Ureter (tissue), 1 donor: ENCODE data around the gene URB1. TPM values are rescaled to one million over a fixed set of nuclear protein-coding genes. Genes with fewer than 3 reads are reported as not detected.
A peak's percentile ranks its signal among the peaks of the same experiment; 100 is the strongest.
"Not testable (repeated sequence)": the region's sequence is repeated elsewhere in the genome, so short reads cannot be mapped to it uniquely, and the experiment has no call there.

ENCODE experiments used
- DNase-seq: peaks from one replicate; pipeline ENCODE4 v3.0.0-alpha.2; 2020; ENCODE audit warnings: low spot score
- total RNA-seq: library from RNA; stranded (reverse); gene quantifications from one replicate; pipeline ENCODE4 v1.2.4, GENCODE V29; 2023
- donor health status: DM: yes; HTN: yes; CAD: no.

Gene URB1
- total RNA-seq, 1 donor from 2014 or later = 34.6 TPM

DNA sequence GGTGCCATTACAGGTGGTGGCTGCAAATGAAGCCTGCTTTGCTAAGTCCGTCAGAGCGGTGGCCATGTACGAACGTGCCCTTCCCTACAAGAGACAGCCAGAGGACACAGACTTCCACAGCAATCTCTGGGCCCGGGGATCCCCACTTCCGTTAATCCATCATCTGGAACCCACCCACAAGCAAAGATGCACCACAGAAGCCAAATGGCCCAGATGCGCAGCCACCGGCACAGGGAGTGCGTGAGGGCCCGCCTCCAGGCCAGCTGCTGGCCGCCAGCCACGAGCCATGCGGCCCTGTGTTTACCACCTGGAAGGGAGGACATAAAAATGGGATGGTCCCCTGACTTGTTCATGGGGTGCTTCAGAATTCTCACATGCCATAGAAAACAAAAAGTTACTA, 72.1 kb downstream of the URB1 start:
- DNase-seq = no peak

DNA sequence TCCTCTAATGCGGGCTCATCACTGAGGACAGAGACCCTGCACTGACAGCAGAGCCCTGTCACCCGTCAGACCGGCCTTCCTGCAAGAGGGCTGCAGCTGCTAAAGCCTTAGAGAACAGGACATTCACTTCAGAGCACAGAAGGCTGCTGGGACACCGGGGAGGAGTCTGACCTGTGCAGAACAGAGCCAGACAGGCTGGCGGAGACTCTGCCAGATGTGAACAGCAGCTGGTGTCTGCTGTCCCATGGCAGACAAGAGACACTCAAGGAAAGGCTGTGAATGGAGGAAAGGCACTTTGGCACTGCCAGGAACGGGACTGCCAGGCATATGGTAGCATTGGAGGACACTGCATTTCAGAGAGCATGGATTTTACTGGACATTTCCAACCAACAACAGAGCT, 72.8 kb downstream of the URB1 start:
- DNase-seq = no peak

DNA sequence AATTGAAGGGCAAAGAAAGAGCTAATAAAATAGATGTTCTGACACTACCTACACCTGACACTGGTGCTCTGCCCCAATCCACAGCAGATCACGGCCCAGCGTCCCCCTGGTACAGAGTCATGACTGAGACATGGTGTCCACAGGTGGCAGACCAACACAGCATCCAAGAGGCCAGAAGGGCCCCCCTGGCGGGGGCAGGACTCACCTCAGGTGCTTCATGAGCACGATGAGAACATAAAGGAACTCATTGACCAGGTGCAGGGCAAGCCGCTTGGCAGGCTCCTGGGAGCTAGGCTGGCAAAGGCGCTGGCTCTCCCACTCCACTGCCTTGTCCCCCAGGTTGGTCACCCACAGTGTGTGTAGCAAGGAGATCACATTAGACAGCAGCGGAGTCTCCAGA, 73.8 kb downstream of the URB1 start:
- no peak for DNase-seq

DNA sequence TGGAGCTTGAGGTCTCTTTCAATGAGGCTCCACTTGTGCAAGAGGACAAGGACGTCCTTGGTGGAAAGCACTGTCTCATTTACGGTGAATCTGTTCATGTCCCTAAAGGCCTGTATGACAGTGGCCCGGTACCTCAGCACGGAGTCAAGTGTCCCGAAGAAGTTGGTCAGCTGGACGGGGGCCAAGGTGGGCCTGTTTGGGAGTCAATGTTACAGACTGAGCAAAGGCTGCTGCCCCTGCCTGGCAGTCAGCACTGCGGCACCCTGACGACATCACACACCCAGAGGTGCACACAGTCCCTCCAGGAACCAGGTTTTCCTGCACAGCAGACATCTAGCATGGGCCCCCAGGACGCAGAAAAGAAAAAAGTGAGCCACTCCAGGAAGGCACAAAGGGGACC, 75.1 kb downstream of the URB1 start:
- no peak for DNase-seq

DNA sequence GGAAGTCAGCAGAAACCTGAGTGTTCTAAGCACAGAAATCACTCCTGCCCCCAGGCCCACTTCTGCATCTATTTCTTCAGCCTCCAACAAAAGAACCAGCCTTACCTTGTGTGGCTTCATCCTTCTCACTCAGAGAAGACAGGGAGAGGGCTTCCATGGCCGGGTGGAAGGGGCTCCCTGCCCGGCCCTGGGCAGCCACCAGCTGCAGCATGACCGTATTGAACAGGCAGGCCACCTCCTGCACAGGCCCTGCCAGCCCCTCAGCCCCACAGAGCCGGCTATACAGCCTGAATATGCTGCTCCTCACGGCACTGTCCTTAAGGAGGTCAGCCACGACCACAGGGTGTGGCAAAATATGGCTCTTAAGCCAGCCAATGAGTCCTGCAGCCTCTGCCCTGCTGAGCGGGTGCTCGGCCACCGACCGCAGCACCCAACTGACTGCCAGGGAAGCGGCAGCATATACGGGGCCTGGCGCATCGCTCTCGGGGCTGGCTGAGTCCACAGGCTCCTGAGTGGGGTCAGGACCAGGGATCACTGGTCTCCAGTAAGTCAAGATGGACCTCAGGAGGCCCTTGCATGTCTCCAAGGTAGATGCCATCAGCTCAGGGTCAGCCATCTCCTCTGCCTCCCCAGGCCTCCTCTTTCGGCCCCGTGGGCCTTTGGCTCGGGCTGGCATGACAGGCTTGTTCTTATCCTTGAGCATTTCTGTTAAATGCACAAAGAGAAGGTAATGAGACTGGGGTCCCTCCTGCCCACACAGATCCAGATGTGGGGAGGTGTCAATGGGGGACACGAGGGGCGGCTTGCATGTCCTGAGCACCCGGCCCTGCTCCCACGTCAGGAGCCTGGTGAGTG, 76.2 kb downstream of the URB1 start:
- no peak for DNase-seq

DNA sequence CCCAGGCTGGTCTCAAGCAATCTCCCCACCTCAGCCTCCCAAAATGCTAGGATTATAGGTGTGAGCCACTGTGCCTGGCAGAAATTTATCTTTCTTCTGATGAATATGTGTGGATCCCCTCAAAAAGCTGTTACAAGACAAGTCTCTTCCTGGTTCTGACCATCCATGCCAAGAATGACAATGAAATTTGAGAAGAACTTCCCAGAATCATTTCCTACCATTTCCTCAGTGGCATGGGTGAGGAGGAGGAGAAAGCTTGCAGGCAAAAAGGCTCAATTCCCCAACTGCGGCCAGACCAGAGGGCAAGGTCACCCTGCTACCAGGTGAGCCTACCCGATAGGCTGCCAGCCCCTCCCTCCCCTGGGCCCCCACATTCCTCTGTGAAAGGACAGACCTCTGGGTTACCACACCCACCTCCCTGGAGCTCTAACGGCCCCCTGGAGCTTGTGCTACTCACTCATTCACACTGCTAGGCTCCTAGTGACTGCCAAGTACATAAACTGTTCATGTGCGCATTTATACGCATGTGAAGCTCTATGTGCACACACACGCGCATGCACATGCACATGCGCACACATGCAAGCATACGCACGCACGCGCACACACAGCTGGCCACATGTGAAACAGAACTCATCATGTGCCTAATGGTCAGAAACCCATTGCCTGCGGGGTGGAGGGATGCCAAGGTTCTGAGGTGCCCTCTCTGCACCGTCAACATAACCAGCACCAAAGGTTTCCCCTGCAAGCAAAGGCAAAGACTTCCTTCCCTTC, 77.1 kb downstream of the URB1 start:
- DNase-seq = no peak

DNA sequence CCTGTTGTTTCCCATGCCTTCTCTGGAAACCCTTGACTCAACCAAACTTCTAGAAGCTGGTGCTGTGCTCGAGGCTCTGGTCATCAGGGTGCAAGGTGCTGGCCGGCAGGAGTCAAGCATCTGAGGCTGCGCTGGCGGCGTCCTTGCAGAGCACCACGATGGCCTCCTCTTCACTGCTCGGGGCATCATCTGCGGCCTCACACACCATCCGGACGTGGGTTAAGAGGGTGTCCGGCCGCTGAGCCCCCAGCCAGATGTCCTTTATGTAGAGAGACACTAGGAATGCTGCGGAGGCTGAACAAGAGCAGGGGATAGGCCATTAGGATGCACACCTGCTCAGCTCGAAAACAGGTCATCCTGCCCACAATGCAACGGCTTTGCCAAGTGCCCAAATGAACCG, 78.0 kb downstream of the URB1 start:
- DNase-seq = no peak

DNA sequence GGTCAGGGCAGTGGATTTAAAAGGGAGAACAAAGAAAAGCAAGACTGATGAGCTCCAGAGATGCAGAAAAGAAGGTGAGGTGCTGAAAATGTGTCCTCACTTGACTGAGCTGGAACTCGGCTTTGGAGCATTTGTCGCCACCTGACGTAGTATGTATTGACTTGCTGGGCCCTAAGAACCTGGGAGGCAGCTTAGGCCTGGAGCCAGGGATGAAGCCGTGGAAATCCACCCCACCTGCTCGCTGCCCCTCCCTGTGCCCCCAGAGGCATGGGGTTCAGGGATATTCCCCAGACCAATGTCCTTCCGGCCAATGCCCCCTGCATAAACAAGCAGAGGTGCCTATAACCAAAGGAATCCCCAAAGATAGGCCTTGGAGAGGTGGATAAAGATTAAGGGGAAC, 79.8 kb downstream of the URB1 start:
- DNase-seq = no peak

DNA sequence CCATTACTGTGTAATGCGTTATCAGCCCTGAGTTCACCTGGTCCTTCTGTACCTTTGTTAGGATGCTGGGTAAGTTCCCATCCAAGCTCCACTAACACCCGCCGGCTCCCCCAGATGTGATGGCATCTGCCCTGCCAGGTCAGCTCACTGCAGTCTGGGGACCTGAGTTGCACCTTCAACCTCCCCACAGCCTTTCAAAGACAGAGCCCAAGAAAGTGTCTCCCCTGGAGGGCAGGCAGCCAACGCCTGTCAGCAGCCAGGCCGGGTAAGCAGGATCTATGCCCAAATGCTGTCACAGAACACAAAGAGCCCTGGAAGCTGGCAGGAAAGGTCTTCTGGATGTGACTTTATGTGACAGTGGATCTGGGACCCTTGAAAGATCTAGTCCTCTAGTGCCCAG, 80.5 kb downstream of the URB1 start:
- DNase-seq = no peak

DNA sequence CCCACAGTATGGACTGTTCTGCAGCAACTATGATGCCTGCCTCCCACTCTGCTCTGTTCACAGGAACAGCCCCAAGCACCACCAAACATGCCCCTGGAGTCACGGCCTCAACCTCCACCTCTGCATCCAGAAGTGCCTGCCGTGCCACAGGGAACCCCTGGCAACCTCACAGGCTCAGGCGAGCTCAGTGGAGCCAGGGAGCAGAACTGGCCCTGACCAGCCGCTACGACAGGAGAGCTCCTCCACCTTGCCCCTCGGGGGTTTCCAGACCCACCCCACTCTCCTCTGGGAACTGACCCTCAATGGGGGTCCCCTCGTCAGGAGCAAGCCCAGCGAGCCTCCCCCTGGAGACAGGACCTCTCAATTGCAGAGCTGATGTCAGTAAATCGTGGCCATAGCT, 81.2 kb downstream of the URB1 start:
- no peak for DNase-seq

DNA sequence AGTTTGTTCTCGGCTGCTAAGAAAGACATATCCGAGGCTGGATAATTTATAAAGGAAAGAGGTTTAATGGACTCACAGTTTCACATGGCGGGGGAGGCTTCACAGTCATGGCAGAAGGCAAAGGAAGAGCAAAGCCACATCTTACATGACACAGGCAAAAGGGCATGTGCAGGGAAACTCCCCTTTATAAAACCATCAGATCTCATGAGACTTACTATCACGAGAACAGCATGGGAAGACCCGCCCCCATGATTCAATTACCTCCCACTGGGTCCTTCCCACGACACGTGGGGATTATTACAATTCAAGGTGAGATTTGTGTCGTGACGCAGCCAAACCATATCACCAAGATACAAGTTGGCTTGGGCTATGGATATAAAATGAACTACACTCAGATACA, 81.8 kb downstream of the URB1 start:
- DNase-seq = not testable (repeated sequence)

DNA sequence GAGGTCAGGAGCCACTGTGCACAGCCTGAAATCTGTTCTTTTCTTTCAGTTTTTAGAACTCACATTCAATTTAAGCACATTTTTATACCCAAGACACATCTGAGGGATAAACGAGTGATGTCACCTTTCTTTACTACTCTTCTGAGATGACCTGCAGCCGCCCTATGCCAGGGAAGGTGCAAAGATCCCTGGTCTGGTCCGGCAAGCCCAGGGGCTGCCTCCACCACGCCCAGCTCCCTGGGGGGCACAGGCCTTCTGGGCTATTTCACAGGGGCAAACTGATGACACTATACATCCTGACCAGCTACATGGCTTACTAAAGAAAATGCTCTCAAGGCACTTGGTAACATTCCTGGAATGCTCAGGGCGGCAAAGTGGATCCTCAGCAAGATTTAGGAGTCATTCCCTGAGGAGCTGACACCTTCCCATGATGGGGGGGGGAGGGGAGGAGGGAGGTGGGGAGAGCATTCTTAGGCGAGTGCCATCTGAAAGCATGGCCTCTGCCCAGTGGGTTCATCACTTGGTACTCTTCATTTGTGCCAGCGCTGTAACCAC, 82.8 kb downstream of the URB1 start:
- no peak for DNase-seq

DNA sequence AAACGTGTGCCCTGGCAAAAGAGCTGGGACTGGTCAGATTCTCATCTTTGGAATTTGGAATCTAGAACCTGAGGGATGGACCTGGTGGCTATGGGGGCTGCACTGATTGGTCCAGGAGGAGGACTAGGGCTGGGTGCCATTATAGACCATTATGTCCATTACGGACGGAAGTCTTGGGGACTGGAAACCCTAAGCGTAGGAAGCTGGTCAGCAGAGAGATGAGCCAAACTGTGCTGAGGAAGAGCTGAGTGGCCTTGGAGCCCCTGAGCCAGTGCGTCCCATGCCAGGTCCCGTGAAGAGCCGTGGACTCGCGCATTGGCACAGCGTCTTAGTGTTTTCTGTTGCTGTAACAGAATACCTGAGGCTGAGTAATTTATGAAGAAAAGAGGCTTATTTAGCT, 84.1 kb downstream of the URB1 start:
- no peak for DNase-seq

DNA sequence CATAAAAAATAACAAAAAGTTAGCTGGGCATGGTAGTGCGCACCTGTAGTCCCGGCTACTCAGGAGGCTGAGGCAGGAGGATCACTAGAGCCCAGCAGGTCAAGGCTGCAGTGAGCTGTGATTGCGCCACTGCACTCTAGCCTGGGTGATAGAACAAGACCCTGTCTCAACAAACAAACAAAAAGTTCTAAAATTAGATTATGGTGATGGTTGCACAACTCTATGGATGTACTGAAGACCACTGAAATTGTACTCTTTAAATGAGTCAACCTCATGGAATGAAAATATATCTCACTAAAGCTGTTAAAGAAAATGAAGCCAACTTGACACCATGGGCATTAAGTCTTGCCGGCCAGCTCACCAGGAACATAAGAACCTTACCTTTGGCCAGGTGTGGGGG, 85.1 kb downstream of the URB1 start:
- DNase-seq = no peak

DNA sequence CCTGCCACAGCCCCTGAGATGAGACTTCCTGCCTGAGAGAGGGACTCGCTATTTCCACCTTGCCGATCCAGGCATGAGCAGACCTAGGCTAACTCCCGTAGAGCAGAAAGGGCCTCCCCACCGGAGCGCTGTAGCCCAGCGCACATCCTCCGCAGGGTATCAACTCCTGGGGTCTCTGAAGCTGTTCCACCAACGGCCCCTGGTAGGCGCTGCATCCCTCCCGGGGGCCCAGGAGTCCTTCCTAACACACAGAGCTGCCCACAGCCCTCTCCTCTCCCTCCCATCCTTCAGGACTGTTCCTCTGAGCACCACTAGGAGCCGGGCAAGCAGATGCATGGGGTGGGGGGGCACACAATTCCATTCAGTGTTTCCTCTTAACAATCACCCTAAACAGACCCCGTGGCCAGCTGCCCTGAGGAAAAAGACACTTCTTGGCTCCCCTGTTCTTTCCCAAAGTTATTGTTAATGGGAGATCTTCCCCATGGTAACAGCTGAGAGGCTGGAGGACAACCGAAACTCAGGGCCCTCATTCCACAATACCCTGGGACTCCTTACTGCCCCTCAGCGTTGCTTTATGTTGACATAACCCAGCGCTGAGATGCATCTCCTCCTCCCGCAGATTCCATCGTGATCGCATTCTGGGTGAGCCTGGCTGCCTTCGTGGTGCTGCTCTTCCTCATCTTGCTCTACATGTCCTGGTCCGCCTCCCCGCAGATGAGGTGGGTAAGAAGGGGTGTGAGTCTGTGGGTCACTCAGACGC, 86.6 kb downstream of the URB1 start:
- no peak for DNase-seq

DNA sequence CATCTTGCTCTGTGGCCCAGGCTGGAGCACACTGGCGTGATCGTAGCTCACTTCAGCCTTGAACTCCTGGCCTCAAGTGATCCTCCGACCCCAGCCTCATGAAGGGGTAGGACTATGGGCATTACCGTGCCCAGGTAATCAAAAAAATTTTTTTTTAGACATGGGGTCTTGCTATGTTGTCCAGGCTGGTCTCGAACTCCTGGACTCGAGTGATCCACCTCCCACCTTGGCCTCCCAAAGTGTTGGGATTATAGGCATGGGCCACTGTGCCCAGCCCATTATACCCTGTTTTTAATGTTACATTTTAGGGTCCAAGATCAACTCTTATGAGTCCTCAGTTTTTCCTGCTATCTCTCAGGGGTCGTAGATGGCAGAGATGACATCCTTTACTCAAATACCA, 87.8 kb downstream of the URB1 start:
- DNase-seq = no peak

DNA sequence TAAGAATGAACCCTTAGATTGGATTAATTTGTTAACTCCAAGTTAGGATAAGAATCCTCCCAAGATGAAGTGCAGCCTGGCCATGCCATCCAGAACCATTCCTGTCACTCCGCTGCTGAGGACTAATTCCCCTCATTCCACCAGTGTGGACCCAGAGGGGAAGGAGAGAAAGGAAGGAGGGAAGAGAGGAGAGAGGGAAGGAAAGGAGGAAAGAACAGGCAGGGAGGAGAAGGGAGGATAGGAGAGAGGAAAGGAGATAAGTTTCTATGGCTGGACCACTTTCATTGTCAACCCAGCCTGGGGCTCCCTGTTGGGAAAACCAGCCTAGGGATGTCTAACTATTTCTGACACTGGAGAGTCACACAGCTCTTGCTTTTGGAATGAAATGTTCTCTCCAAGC, 89.4 kb downstream of the URB1 start:
- DNase-seq = no peak

DNA sequence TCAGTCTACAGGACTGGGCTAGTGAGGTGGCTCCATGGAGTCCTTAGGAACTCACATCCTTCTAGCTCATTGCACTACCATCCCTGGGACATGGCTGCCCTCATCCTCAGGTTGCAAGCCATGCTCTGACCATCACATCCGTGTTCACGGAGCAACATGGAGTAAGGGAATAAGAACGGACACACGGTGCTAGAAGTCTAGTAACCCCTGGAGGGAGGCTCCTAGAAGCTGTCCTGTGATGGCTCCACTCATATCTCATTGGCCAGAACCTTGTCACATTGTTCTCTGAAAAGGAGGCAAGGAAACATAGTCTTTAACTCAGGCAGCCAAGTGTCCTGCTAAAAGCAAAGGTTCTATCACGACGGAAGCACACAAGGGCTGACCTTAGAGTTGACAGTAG, 90.3 kb downstream of the URB1 start:
- DNase-seq = no peak

DNA sequence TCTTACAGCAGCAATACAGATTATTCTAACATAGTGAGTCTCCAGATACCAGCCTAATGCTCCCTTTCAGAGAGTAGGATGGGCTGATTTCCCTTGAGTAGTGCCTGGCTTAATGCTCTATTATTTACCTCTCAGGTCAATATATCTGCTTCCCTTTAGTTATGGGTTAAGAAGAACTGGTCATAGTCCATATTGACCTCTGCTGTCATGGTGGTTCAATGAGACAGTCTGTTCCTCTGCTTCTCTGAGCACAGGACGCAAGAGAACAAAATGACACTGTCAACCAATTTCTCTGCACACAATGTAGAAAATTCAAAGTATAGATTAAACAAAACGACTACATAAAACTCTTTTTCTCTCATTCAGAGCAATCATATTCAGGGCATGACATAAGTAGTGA, 91.2 kb downstream of the URB1 start:
- DNase-seq = no peak

DNA sequence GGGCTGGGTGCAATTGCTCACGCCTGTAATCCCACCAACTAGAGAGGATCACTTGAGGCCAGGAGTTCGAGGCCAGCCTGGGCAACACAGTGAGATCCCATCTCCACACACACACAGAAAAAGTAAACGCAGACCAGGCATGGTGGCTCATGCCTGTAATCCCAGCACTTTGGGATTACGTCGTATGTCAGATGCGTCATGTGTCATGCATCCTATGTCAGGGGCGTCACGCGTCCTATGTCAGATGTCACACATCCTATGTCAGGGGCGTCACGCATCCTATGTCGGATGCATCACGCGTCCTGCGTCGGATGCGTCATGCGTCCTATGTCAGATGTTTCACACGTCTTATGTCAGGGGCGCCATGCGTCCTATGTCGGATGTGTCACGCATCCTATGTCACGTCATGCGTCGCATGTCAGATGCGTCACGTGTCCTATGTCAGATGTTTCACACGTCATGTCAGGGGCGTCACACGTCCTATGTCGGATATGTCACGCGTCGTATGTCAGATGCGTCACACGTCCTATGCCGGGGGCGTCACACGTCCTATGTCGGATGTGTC, 92.6 kb downstream of the URB1 start:
- no peak for DNase-seq

DNA sequence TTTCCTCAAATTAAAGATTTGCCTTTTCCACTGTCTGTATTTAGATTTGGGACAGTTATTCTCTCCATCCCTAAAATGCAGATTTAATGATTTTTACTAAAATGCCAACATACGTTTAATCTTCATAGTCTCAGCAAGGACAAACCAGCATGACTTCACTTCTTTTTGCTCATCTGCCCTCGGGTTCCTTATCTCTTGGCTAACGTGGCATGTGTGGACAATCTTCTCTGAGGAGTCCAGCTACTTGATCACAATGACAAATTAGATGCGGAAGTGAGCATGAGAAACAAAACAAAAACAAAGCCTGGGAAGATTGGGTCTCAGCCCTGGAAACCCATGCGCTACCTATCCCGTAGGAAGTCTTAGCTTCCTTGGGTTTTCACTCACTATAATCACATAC, 93.1 kb downstream of the URB1 start:
- DNase-seq = no peak

DNA sequence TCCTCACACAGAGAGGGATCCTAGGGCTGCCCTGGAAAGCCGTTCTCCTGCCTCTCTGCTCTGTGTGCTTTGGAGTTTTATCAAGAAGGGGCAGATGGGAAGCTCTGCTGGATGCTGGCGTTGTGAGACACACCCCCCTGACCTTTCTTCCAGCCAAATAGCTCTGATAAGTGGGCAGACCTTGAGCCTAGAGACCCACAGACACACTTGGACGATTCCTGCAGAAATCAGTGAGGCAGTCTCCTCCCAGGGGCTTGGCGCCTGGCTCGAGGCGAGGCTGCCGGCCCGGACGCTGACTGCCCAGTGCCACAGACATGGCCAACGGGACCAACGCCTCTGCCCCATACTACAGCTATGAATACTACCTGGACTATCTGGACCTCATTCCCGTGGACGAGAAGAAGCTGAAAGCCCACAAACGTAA, 94.1 kb downstream of the URB1 start, which contains the start of gene MRAP:
Gene MRAP, plus strand, starts transcription at position 198 of the 424 bp plus-strand sequence. Its CDS starts 117 bp downstream, at position 315.
- DNase-seq = peak; percentile 27
